Naive thymus-derived CD4-positive, alpha-beta T cell (primary cell): ENCODE measurements around the gene TTLL9. TPM values are rescaled to one million over a fixed set of nuclear protein-coding genes. Genes with fewer than 3 reads are reported as not detected.

ENCODE experiments used
- ATAC-seq: fragments of 150-1000 bp; cut with Tn5 transposase; 2 replicates; pipeline ENCODE4 v1.10.0; 2021; ENCODE audit warnings: mild to moderate bottlenecking, moderate library complexity
- CTCF ChIA-PET: fragments of 350-600 bp; sonication (Branson Sonifier 250); formaldehyde crosslinking; loops from one replicate; lab custom pipeline; 2021; ENCODE audit warnings: antibody characterized with exemption; lab: Charles Lee
- POLR2A ChIA-PET: fragments of 350-600 bp; sonication (Branson Sonifier 250); formaldehyde crosslinking; loops from one replicate; lab custom pipeline; 2021; ENCODE audit warnings: antibody characterized with exemption, inconsistent platforms; lab: Charles Lee
- DNase-seq, 9 donors: peaks; one replicate each; pipeline versions ENCODE4 v3.0.0 to v3.0.0-alpha.2; 2020 to 2022; ENCODE audit warnings: mixed read lengths in 1 of 9
- H3K27ac ChIP-seq: one replicate; pipeline ENCODE4 v1.7.0; 2013; ENCODE audit warnings: mild to moderate bottlenecking, low read depth, low read length, moderate library complexity
- H3K27me3 ChIP-seq, 2 donors: one replicate each; pipeline ENCODE4 v1.7.0; 2013; ENCODE audit warnings: low read length in 2 of 2, mild to moderate bottlenecking in 2 of 2, moderate library complexity in 2 of 2; ENCODE audit not compliant: control insufficient read depth in 2 of 2, insufficient read depth in 2 of 2
- H3K36me3 ChIP-seq, 3 experiments: 1 replicate in 2 of 3; 2 replicates in 1 of 3; pipeline ENCODE4 v1.7.0; 2013; ENCODE audit warnings: low read length in 3 of 3, mild to moderate bottlenecking in 3 of 3, moderate library complexity in 1 of 3; ENCODE audit not compliant: insufficient read depth in 3 of 3, control insufficient read depth in 2 of 3
- H3K4me1 ChIP-seq, 2 donors: one replicate each; pipeline ENCODE4 v1.7.0; 2013; ENCODE audit warnings: low read length in 2 of 2, mild to moderate bottlenecking in 2 of 2, moderate library complexity in 1 of 2; ENCODE audit not compliant: control insufficient read depth in 2 of 2, insufficient read depth in 2 of 2
- H3K4me3 ChIP-seq: 2 replicates; pipeline ENCODE4 v1.7.0; 2013; ENCODE audit warnings: mild to moderate bottlenecking, low read length
- H3K9me3 ChIP-seq, 3 experiments: 1 replicate in 2 of 3; 2 replicates in 1 of 3; pipeline ENCODE4 v1.7.0; 2013; ENCODE audit warnings: low read length in 3 of 3; ENCODE audit not compliant: control insufficient read depth in 2 of 3
- H3K27ac Mint-ChIP-seq, 9 donors: one replicate each; pipeline ENCODE4 v1.8.0; 2020 to 2022; ENCODE audit warnings: mixed read lengths in 9 of 9, mild to moderate bottlenecking in 8 of 9, moderate library complexity in 5 of 9, inconsistent platforms in 2 of 9
- H3K27me3 Mint-ChIP-seq, 5 donors: one replicate each; pipeline ENCODE4 v1.8.0; 2021 to 2022; ENCODE audit warnings: mixed read lengths in 5 of 5, mild to moderate bottlenecking in 1 of 5
- H3K36me3 Mint-ChIP-seq, 5 donors: one replicate each; pipeline ENCODE4 v1.8.0; 2020 to 2022; ENCODE audit warnings: mixed read lengths in 5 of 5, mild to moderate bottlenecking in 3 of 5, inconsistent platforms in 1 of 5
- H3K4me1 Mint-ChIP-seq, 7 donors: one replicate each; pipeline ENCODE4 v1.8.0; 2020 to 2022; ENCODE audit warnings: mixed read lengths in 7 of 7, mild to moderate bottlenecking in 3 of 7, inconsistent platforms in 1 of 7
- H3K4me3 Mint-ChIP-seq, 10 donors: one replicate each; pipeline ENCODE4 v1.8.0; 2020 to 2022; ENCODE audit warnings: mild to moderate bottlenecking in 10 of 10, mixed read lengths in 10 of 10, moderate library complexity in 6 of 10, inconsistent platforms in 2 of 10
- H3K9me3 Mint-ChIP-seq, 11 donors: one replicate each; pipeline ENCODE4 v1.8.0; 2020 to 2022; ENCODE audit warnings: mixed read lengths in 11 of 11, mild to moderate bottlenecking in 4 of 11, inconsistent platforms in 1 of 11, moderate library complexity in 1 of 11
- intact Hi-C, 2 donors: fragments of 100-400 bp; cut with micrococcal nuclease; formaldehyde crosslinking; loops; one replicate each; pipeline ENCODE4 v1.15.1; 2023
- polyA plus RNA-seq, 2 donors: library from polyadenylated mRNA; unstranded; fragments of 300-500 nt; fragmentation: Illumina TruSeq; gene quantifications; one replicate each; pipeline ENCODE4 v1.2.3, GENCODE V29; 2021
- total RNA-seq, 6 experiments: library from RNA in 5 of 6; stranded (reverse) in 5 of 6; gene quantifications; 1 replicate in 5 of 6; 2 replicates in 1 of 6; pipeline ENCODE4 v1.2.3 and lab custom pipeline; 2021 to 2026

The TTLL9 gene
- total and polyA plus RNA-seq, 7 experiments from 2014 or later = not detected

- H3K4me3 Mint-ChIP-seq = no peak overlapping the region
Observed at GRCh38 chr20:31877684-31878083, 7.2 kb downstream of the TTLL9 start.

GRCh38 chr20:31879143-31879987 lies 8.9 kb downstream of the TTLL9 start:
- ChIA-PET POLR2A (interaction anchor here (0.7 to 1.5 kb wide), 2 partner anchors 10 to 1842 kb away, joined by 3 to 5 read pairs; no protein-coding TSS in a partner anchor), CTCF (interaction anchor here (0.6 to 1.6 kb wide), 2 partner anchors 17 to 25 kb away, joined by 6 read pairs; no protein-coding TSS in a partner anchor)
- Mint-ChIP-seq H3K27ac (peak overlapping the region; percentile 32 to 92 (median 79)), H3K9me3 (no peaks in the 10 kb centered on the region), H3K4me1 (peaks cover 6 to 17% (median 12%) of the 10 kb centered on the region in 7 donors), H3K27me3 (peaks cover 0 to 53% (median under 1%) of the 10 kb centered on the region in 5 donors), H3K36me3 (no peaks in the 10 kb centered on the region), H3K4me3 (peak overlapping the region; percentile 89 to 97 (median 94))
- peak; percentile 93 for ATAC-seq
- peak; percentile 55 to 77 (median 71) for DNase-seq
- Histone ChIP-seq H3K27me3 (no peaks in the 10 kb centered on the region), H3K4me1 (no peaks in the 10 kb centered on the region), H3K27ac (peak overlapping the region; percentile 27), H3K4me3 (peak overlapping the region; percentile 68), H3K36me3 (no peaks in the 10 kb centered on the region), H3K9me3 (no peaks in the 10 kb centered on the region)
- intact Hi-C loops = loop anchor here in 1 of 2 donors (1.0 kb wide), 1 partner anchor 73 kb away; the partner anchor contains the start of gene PDRG1

More at GRCh38 chr20:31877684-31878083, 7.2 kb downstream of the TTLL9 start:
- no peak for ATAC-seq
- H3K4me1 Mint-ChIP-seq = peaks cover 6 to 17% (median 12%) of the 10 kb centered on the region in 7 donors
- no peaks in the 10 kb centered on the region for H3K9me3 ChIP-seq
- no peak overlapping the region for H3K27ac Mint-ChIP-seq
- no peaks in the 10 kb centered on the region for H3K4me1 ChIP-seq
- H3K36me3 Mint-ChIP-seq = no peaks in the 10 kb centered on the region
- no peaks in the 10 kb centered on the region for H3K36me3 ChIP-seq
- H3K27me3 ChIP-seq = no peaks in the 10 kb centered on the region
- ChIA-PET POLR2A (interaction anchor here (1.0 to 1.5 kb wide), 2 partner anchors 8 to 14 kb away, joined by 3 read pairs; no protein-coding TSS in a partner anchor), CTCF (no interaction called here)
- H3K9me3 Mint-ChIP-seq = no peaks in the 10 kb centered on the region
- no peak overlapping the region for H3K27ac ChIP-seq
- H3K4me3 ChIP-seq = no peak overlapping the region
- intact Hi-C loops = no loop called here
- no peak for DNase-seq
- H3K27me3 Mint-ChIP-seq = peaks cover 2 to 66% (median 5%) of the 10 kb centered on the region in 5 donors

GRCh38 chr20:31881945-31882344 lies 11.5 kb downstream of the TTLL9 start:
- DNase-seq (no peak), ATAC-seq (no peak)
- intact Hi-C loops = loop anchor here in 1 of 2 donors (2.0 kb wide), 1 partner anchor 21 kb away; no protein-coding TSS in a partner anchor
- Mint-ChIP-seq H3K27ac (no peak overlapping the region), H3K4me1 (peaks cover 6 to 17% (median 12%) of the 10 kb centered on the region in 7 donors), H3K27me3 (peaks cover 0 to 36% (median 6%) of the 10 kb centered on the region in 5 donors), H3K36me3 (no peaks in the 10 kb centered on the region), H3K9me3 (no peaks in the 10 kb centered on the region), H3K4me3 (no peak overlapping the region)
- Histone ChIP-seq H3K27me3 (no peaks in the 10 kb centered on the region), H3K27ac (no peak overlapping the region), H3K36me3 (no peaks in the 10 kb centered on the region), H3K4me3 (no peak overlapping the region), H3K4me1 (no peaks in the 10 kb centered on the region), H3K9me3 (no peaks in the 10 kb centered on the region)
- POLR2A ChIA-PET = no interaction called here
- CTCF ChIA-PET = interaction anchor here (1.2 kb wide), 1 partner anchor 71 kb away, joined by 9 read pairs; no protein-coding TSS in a partner anchor

DNA sequence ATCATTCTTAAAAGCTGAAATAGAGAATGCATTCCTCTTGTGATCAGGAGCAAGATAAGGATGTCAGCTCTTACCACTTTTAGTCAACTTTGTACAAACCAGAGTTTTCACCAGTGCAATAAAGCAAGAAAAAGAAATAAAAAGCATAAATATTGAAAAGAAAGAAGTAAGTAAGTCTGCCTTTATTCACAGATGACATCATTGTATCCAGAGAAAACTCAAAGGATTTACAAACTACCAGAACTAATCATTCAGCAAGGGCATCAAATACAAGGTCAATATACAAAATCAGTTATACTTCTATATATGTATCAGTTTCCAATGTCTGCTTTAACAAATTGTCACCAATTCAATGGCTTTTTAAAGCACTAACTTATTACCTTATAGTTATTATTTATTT lies 13.4 kb downstream of the TTLL9 start:
- intact Hi-C loops = no loop called here
- H3K27me3 ChIP-seq = no peaks in the 10 kb centered on the region
- no peaks in the 10 kb centered on the region for H3K9me3 ChIP-seq
- Mint-ChIP-seq H3K4me3 (no peak overlapping the region), H3K4me1 (peaks cover 6 to 17% (median 12%) of the 10 kb centered on the region in 7 donors), H3K27me3 (peaks cover 0 to 22% (median 6%) of the 10 kb centered on the region in 5 donors), H3K27ac (no peak overlapping the region), H3K36me3 (no peaks in the 10 kb centered on the region), H3K9me3 (peaks cover 0 to 1% (median 0%) of the 10 kb centered on the region in 11 donors)
- ChIA-PET POLR2A (interaction anchor here (0.7 kb wide), 1 partner anchor 70 kb away, joined by 3 read pairs; no protein-coding TSS in a partner anchor), CTCF (no interaction called here)
- no peak for DNase-seq
- H3K4me3 ChIP-seq = no peak overlapping the region
- H3K4me1 ChIP-seq = no peaks in the 10 kb centered on the region
- no peak overlapping the region for H3K27ac ChIP-seq
- no peaks in the 10 kb centered on the region for H3K36me3 ChIP-seq
- no peak for ATAC-seq

DNA sequence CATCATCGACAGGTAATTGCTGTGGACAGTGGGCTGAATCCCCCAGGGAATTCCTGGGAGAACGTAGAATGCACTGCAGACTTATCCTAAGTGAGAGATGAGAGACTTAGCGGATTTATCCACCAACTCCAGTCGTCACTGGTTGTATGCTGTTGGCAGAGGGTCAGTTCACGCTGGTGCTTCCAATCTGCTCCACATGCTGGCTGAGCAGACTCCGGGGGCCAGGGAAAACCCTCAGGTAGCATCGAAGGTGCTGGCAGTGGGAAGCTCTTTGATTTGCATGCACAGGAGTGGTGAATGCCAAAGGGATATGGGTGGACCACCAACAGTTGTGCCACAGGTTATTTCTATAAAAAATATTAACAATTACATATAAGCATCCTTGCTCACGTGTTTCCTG lies 20.2 kb downstream of the TTLL9 start:
- H3K9me3 Mint-ChIP-seq = peaks cover 0 to 9% (median 4%) of the 10 kb centered on the region in 11 donors
- CTCF ChIA-PET = interaction anchor here (0.9 kb wide), 1 partner anchor 44 kb away, joined by 5 read pairs; no protein-coding TSS in a partner anchor

DNA sequence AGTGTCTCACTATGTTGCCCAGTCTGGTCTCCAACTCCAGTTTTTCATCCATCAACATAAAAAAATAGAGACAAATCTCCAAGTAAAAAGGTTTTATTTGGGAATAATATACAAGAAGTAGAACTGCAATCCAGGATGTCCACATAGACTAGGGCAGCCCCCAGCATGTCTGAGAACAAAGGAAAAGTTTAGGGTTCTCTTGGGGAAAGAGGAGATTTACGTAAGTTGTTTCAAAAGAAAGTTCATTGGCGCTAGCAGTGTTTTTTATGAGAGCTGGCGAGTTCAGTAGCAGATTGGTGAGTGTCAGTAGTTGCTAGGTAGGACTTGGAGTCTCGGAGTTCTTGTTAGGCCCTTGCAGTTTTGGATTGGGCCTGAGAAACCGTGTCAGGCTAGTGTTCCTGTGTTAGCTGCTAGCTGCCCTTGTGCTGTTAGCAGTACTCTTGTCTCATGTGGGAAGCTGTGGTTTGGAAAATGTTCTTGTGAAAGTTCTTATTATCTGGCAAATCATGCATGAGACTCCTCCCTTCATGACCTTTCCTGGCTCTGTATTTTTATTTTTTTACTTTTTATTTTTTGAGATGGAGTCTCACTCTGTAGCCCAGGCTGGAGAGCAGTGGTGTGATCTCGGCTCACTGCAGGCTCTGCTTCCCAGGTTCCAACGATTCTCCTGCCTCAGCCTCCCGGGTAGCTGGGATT lies 24.7 kb downstream of the TTLL9 start:
- Mint-ChIP-seq H3K9me3 (peaks cover 0 to 9% (median 4%) of the 10 kb centered on the region in 11 donors), H3K4me3 (no peak overlapping the region), H3K4me1 (peaks cover 0 to 3% (median 0%) of the 10 kb centered on the region in 7 donors), H3K27me3 (peaks cover 8 to 17% (median 13%) of the 10 kb centered on the region in 5 donors), H3K27ac (no peak overlapping the region), H3K36me3 (peaks cover 0 to 4% (median 0%) of the 10 kb centered on the region in 5 donors)
- intact Hi-C loops = no loop called here
- Histone ChIP-seq H3K36me3 (no peaks in the 10 kb centered on the region), H3K27ac (no peak overlapping the region), H3K4me3 (no peak overlapping the region), H3K27me3 (no peaks in the 10 kb centered on the region), H3K4me1 (no peaks in the 10 kb centered on the region), H3K9me3 (no peaks in the 10 kb centered on the region)
- DNase-seq = peak in 3 of 9 donors; percentile 5 to 27 (median 11)
- peak; percentile 93 for ATAC-seq
- ChIA-PET POLR2A (no interaction called here), CTCF (interaction anchor here (0.6 kb wide), 1 partner anchor 438 kb away, joined by 4 read pairs; no protein-coding TSS in a partner anchor)

More for the DNA sequence above, 20.2 kb downstream of the TTLL9 start:
- Mint-ChIP-seq H3K27me3 (peaks cover 0 to 14% (median 9%) of the 10 kb centered on the region in 5 donors), H3K36me3 (peaks cover 0 to 4% (median 0%) of the 10 kb centered on the region in 5 donors), H3K4me1 (peaks cover 0 to 3% (median 0%) of the 10 kb centered on the region in 7 donors), H3K27ac (no peak overlapping the region), H3K4me3 (no peak overlapping the region)
- H3K36me3 ChIP-seq = no peaks in the 10 kb centered on the region
- intact Hi-C loops = no loop called here
- POLR2A ChIA-PET = interaction anchor here (0.9 kb wide), 1 partner anchor 13 kb away, joined by 3 read pairs; no protein-coding TSS in a partner anchor
- no peaks in the 10 kb centered on the region for H3K27me3 ChIP-seq
- no peaks in the 10 kb centered on the region for H3K4me1 ChIP-seq
- H3K9me3 ChIP-seq = no peaks in the 10 kb centered on the region
- ATAC-seq = no peak
- H3K27ac ChIP-seq = no peak overlapping the region
- no peak overlapping the region for H3K4me3 ChIP-seq
- DNase-seq = no peak
